OCI-LY7 (cell line): Measurements from ENCODE around the gene DTHD1. TPM values are rescaled to one million over a fixed set of nuclear protein-coding genes. Genes with fewer than 3 reads are reported as not detected.

Source experiments
- BruUV-seq: library from RNA; stranded (reverse); fragments of 400-500 nt; replicated peaks from 2 replicates; lab custom pipeline; 2021; lab: Mats Ljungman, UMichigan
- CTCF ChIA-PET: fragments of 300-600 bp; sonication (Branson Sonifier 250); formaldehyde crosslinking; loops from one replicate; lab custom pipeline; 2022; ENCODE audit warnings: antibody characterized with exemption; ENCODE audit not compliant: unreplicated experiment; lab: Charles Lee
- POLR2A ChIA-PET: fragments of 300-600 bp; sonication (Branson Sonifier 250); formaldehyde crosslinking; loops from one replicate; lab custom pipeline; 2022; ENCODE audit warnings: antibody characterized with exemption; lab: Charles Lee
- DNase-seq: peaks from one replicate; pipeline ENCODE4 v3.0.0-alpha.2; 2015; ENCODE audit warnings: low spot score
- H2AFZ ChIP-seq: fragments of 200-600 bp; sonication (generic), shearing (Covaris generic); 2 replicates; pipeline ENCODE4 v1.6.1; 2014; ENCODE audit warnings: mild to moderate bottlenecking, antibody characterized with exemption, low read length, moderate library complexity
- H3K27ac ChIP-seq: fragments of 200-600 bp; sonication (generic); 2 replicates; pipeline ENCODE4 v1.5.1; 2014; ENCODE audit warnings: mixed run types, low read depth, mild to moderate bottlenecking, moderate library complexity, low read length, inconsistent platforms; ENCODE audit not compliant: poor library complexity, severe bottlenecking
- H3K36me3 ChIP-seq: fragments of 200-600 bp; sonication (generic); 2 replicates; pipeline ENCODE4 v1.6.1; 2014; ENCODE audit warnings: mild to moderate bottlenecking, antibody characterized with exemption, low read length, moderate library complexity, mixed read lengths; ENCODE audit not compliant: insufficient read depth
- H3K4me1 ChIP-seq: fragments of 200-600 bp; sonication (generic); 2 replicates; pipeline ENCODE4 v1.5.1; 2014; ENCODE audit warnings: mild to moderate bottlenecking, low read length; ENCODE audit not compliant: insufficient read depth, poor library complexity, severe bottlenecking
- H3K4me2 ChIP-seq: fragments of 200-600 bp; sonication (generic); 2 replicates; pipeline ENCODE4 v1.6.1; 2014; ENCODE audit warnings: mild to moderate bottlenecking, low read length
- H3K4me3 ChIP-seq: fragments of 200-600 bp; sonication (generic); 2 replicates; pipeline ENCODE4 v1.5.1; 2014; ENCODE audit warnings: mild to moderate bottlenecking, low read depth, low read length; ENCODE audit not compliant: poor library complexity, severe bottlenecking
- H3K79me2 ChIP-seq: fragments of 200-600 bp; sonication (generic); 2 replicates; pipeline ENCODE4 v1.6.1; 2016; ENCODE audit warnings: low read depth, mild to moderate bottlenecking, low read length, moderate library complexity, mixed read lengths; ENCODE audit not compliant: insufficient read depth
- H3K9me2 ChIP-seq: fragments of 200-600 bp; sonication (generic); 2 replicates; pipeline ENCODE4 v1.6.1; 2016; ENCODE audit warnings: mild to moderate bottlenecking, low read length, mixed read lengths; ENCODE audit not compliant: insufficient read depth
- H3K9me3 ChIP-seq: fragments of 200-600 bp; sonication (generic); 2 replicates; pipeline ENCODE4 v1.6.1; 2014; ENCODE audit warnings: mild to moderate bottlenecking, mixed run types, low read length, mixed read lengths
- H4K20me1 ChIP-seq: fragments of 200-600 bp; sonication (generic); 2 replicates; pipeline ENCODE4 v1.6.1; 2014; ENCODE audit warnings: mild to moderate bottlenecking, antibody characterized with exemption, low read length, moderate library complexity, mixed read lengths; ENCODE audit not compliant: insufficient read depth
- EZH2phosphoT487 ChIP-seq: fragments of 200-600 bp; sonication (generic); IDR thresholded peaks from 2 replicates; pipeline ENCODE4 v1.6.1; 2018; ENCODE audit warnings: low read depth, borderline replicate concordance, mild to moderate bottlenecking, mixed run types, antibody characterized with exemption, low read length, moderate library complexity, mixed read lengths
- intact Hi-C: fragments of 100-400 bp; cut with micrococcal nuclease; formaldehyde crosslinking; loops from one replicate; pipeline ENCODE4 v1.10.0; 2022; ENCODE audit not compliant: unreplicated experiment
- total RNA-seq, 2 experiments: library from RNA; depleted of rRNA in 1 of 2; stranded (reverse); fragments of >200 nt in 1 of 2; shearing (Covaris generic) in 1 of 2; gene quantifications; 2 replicates each; pipeline ENCODE4 v1.2.3, GENCODE V29; 2014 to 2022
- TF ChIP-seq, protein P1 (sequence below): fragments of 200-600 bp; sonication (generic); conservative IDR thresholded peaks from 2 replicates; pipeline ENCODE4 v1.5.1; 2014; ENCODE audit warnings: mild to moderate bottlenecking, antibody characterized with exemption, low read length, moderate library complexity, mixed read lengths

The DTHD1 gene
- total RNA-seq, 2 experiments from 2014 or later = not detected

DNA sequence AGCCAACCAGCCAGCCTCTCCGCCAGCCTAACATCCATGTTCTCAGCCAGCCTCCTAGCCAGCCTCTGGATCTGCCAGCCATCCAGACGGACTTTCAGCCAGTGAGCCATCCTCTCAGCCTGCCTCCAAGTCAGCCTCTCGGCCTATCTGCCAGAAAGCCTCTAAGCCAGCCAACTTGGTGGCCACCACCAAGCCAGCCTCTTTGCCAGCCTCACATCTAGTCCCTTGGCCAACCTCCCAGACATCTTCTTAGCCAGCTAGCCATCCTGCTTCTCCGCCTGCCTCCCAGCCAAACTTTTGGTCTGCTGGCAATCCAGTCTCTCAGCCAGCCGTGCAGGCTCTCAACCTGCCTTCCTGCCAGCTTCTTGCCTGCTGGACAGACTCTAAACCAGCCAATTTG lies 20.7 kb upstream of the DTHD1 start:
- DNase-seq = no peak
- Histone ChIP-seq H3K4me2 (no peak overlapping the region), H3K9me2 (no peaks in the 10 kb centered on the region), H3K4me1 (peaks cover 12% of the 10 kb centered on the region), H3K36me3 (no peaks in the 10 kb centered on the region), H4K20me1 (no peaks in the 10 kb centered on the region), H3K79me2 (no peaks in the 10 kb centered on the region), H3K27ac (no peak overlapping the region), H3K4me3 (no peak overlapping the region), H2AFZ (no peak overlapping the region), H3K9me3 (no peaks in the 10 kb centered on the region)
- ChIA-PET CTCF (no interaction called here), POLR2A (interaction anchor here (2.5 kb wide), 1 partner anchor 7 kb away, joined by 9 read pairs; no protein-coding TSS in a partner anchor)
- no TSS peak for BruUV-seq
- intact Hi-C loops = no loop called here
- TF ChIP-seq EZH2phosphoT487 = no peak
- TF ChIP-seq, protein P1, sequence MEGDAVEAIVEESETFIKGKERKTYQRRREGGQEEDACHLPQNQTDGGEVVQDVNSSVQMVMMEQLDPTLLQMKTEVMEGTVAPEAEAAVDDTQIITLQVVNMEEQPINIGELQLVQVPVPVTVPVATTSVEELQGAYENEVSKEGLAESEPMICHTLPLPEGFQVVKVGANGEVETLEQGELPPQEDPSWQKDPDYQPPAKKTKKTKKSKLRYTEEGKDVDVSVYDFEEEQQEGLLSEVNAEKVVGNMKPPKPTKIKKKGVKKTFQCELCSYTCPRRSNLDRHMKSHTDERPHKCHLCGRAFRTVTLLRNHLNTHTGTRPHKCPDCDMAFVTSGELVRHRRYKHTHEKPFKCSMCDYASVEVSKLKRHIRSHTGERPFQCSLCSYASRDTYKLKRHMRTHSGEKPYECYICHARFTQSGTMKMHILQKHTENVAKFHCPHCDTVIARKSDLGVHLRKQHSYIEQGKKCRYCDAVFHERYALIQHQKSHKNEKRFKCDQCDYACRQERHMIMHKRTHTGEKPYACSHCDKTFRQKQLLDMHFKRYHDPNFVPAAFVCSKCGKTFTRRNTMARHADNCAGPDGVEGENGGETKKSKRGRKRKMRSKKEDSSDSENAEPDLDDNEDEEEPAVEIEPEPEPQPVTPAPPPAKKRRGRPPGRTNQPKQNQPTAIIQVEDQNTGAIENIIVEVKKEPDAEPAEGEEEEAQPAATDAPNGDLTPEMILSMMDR = no peak

DNA sequence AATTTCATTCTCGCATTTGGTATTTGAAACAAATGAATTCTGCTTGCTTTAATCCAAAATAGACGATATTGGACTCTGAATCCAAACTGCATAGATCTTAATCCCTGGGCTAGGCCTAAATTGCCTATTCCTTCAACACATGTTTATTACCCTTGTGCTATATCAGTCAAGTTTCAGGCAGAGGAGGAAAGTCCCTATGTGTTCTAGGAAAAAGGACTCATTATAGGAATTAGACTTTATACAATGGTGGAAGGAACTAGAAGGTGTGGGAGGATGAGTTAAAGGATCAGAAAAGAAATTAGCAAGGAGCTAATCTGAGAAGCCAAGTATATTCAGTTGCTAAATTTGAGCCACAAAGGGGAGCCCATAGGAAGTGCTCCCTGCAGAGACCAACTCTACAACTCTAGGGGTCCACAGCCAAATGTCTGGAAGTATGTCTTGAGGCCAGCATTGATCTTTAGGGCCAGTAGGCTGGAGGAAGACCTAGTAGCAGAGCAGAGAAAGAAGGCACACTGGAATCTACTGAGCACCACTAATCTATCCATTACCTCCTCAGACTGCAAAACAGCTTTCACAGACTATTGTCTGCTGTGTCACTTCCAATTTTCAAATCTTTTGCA lies 17.1 kb upstream of the DTHD1 start:
- CTCF ChIA-PET = no interaction called here

More for the DNA sequence above, 17.1 kb upstream of the DTHD1 start:
- no peak overlapping the region for H3K4me3 ChIP-seq
- no peaks in the 10 kb centered on the region for H3K79me2 ChIP-seq
- intact Hi-C loops = no loop called here
- H2AFZ ChIP-seq = no peak overlapping the region
- no peak overlapping the region for H3K27ac ChIP-seq
- H3K36me3 ChIP-seq = no peaks in the 10 kb centered on the region
- no peak overlapping the region for H3K4me2 ChIP-seq
- no peaks in the 10 kb centered on the region for H3K9me2 ChIP-seq
- H3K9me3 ChIP-seq = no peaks in the 10 kb centered on the region
- TF ChIP-seq, protein P1 = no peak
- TF ChIP-seq EZH2phosphoT487 = no peak
- POLR2A ChIA-PET = interaction anchor here (0.7 kb wide), 1 partner anchor 22 kb away, joined by 5 read pairs; no protein-coding TSS in a partner anchor
- DNase-seq = no peak
- BruUV-seq = no TSS peak
- no peaks in the 10 kb centered on the region for H3K4me1 ChIP-seq
- H4K20me1 ChIP-seq = no peaks in the 10 kb centered on the region
